HCT116 (cell line): ENCODE data around the gene TINCR. TPM values are rescaled to one million over a fixed set of nuclear protein-coding genes. Genes with fewer than 3 reads are reported as not detected.

ENCODE experiments used
- ATAC-seq: fragments of 200-7000 bp; cut with Tn5 transposase; 2 replicates; pipeline ENCODE4 v1.9.1; 2020; ENCODE audit warnings: mild to moderate bottlenecking, moderate library complexity
- BruUV-seq: library from RNA; stranded (reverse); fragments of 400-500 nt; replicated peaks from 2 replicates; lab custom pipeline; 2021; lab: Mats Ljungman, UMichigan
- CTCF ChIA-PET: fragments of 300-600 bp; sonication (Branson Sonifier 250); formaldehyde crosslinking; loops from one replicate; lab custom pipeline; 2021; ENCODE audit warnings: antibody characterized with exemption; lab: Charles Lee
- POLR2A ChIA-PET: fragments of 300-600, 350-600 bp; sonication (Branson Sonifier 250); formaldehyde crosslinking; loops from one replicate; lab custom pipeline; 2021; ENCODE audit warnings: antibody characterized with exemption; lab: Charles Lee
- RAD21 ChIA-PET, 2 experiments: fragments of 300-600 bp; sonication (Branson Sonifier 250); formaldehyde crosslinking; loops; one replicate each; lab custom pipeline; 2023; ENCODE audit warnings: low total read pairs in 2 of 2; ENCODE audit not compliant: uncharacterized antibody in 2 of 2, unreplicated experiment in 2 of 2, low non-redundant PET in 1 of 2; lab: Charles Lee
- DNase-seq: peaks from one replicate; pipeline ENCODE4 v3.0.0-alpha.2; 2010; ENCODE audit warnings: low read depth, low spot score
- H2AFZ ChIP-seq: fragments of 200-600 bp; shearing (Covaris generic), sonication (generic); 2 replicates; pipeline ENCODE4 v1.6.1; 2017; ENCODE audit warnings: low read depth, mixed run types, mixed read lengths, antibody characterized with exemption, low read length; ENCODE audit not compliant: poor library complexity, severe bottlenecking
- H3K27ac ChIP-seq: 2 replicates; pipeline ENCODE4 v1.5.1; 2012; ENCODE audit warnings: low read depth, low read length
- H3K27me3 ChIP-seq: fragments of 200-600 bp; sonication (generic); 2 replicates; pipeline ENCODE4 v1.6.1; 2016; ENCODE audit warnings: mixed run types, low read length, mixed read lengths; ENCODE audit not compliant: insufficient read depth
- H3K36me3 ChIP-seq, 2 experiments: fragments of 200-500 bp in 1 of 2; fragments of 200-600 bp in 1 of 2; sonication (Bioruptor generic) in 1 of 2; sonication (generic) in 1 of 2; 2 replicates each; pipeline versions ENCODE4 v1.5.1 to v1.6.1; 2014 to 2016; ENCODE audit warnings: low read length in 2 of 2, inconsistent platforms in 1 of 2, mixed read lengths in 1 of 2, mixed run types in 1 of 2; ENCODE audit not compliant: insufficient read depth in 2 of 2, control insufficient read depth in 1 of 2
- H3K4me1 ChIP-seq, 2 experiments: fragments of 200-600 bp in 1 of 2; sonication (generic) in 1 of 2; 2 replicates each; pipeline versions ENCODE4 v1.5.1 to v1.6.1; 2012 to 2017; ENCODE audit warnings: low read length in 2 of 2, inconsistent platforms in 1 of 2, mild to moderate bottlenecking in 1 of 2, mixed read lengths in 1 of 2, mixed run types in 1 of 2, moderate library complexity in 1 of 2; ENCODE audit not compliant: insufficient read depth in 2 of 2, control insufficient read depth in 1 of 2
- H3K4me2 ChIP-seq: fragments of 200-600 bp; sonication (generic); 2 replicates; pipeline ENCODE4 v1.6.1; 2017; ENCODE audit warnings: mixed run types, low read length, mixed read lengths
- H3K4me3 ChIP-seq, 2 experiments: fragments of 200-600 bp in 1 of 2; sonication (generic) in 1 of 2; replicated peaks in 1 of 2; 2 replicates each; pipeline ENCODE4 v1.5.1; 2011 to 2016; ENCODE audit warnings: low read length in 2 of 2, control low read depth in 1 of 2, low read depth in 1 of 2, mild to moderate bottlenecking in 1 of 2, mixed read lengths in 1 of 2, mixed run types in 1 of 2
- H3K79me2 ChIP-seq: fragments of 200-600 bp; sonication (generic); 2 replicates; pipeline ENCODE4 v1.6.1; 2017; ENCODE audit warnings: mild to moderate bottlenecking, mixed run types, low read length, moderate library complexity, mixed read lengths; ENCODE audit not compliant: insufficient read depth
- H3K9ac ChIP-seq: fragments of 200-600 bp; sonication (generic); 2 replicates; pipeline ENCODE4 v1.6.1; 2016; ENCODE audit warnings: low read length, mixed read lengths
- H3K9me2 ChIP-seq: fragments of 200-600 bp; sonication (generic), shearing (Covaris generic); 2 replicates; pipeline ENCODE4 v1.6.1; 2017; ENCODE audit warnings: mixed run types, mild to moderate bottlenecking, moderate library complexity; ENCODE audit not compliant: insufficient read depth
- H3K9me3 ChIP-seq, 2 experiments: fragments of 200-500 bp in 1 of 2; fragments of 200-600 bp in 1 of 2; sonication (Bioruptor generic) in 1 of 2; sonication (generic) in 1 of 2; 2 replicates each; pipeline ENCODE4 v1.6.1; 2014 to 2017; ENCODE audit warnings: low read length in 2 of 2, mixed read lengths in 2 of 2, inconsistent platforms in 1 of 2, low read depth in 1 of 2, mild to moderate bottlenecking in 1 of 2, mixed run types in 1 of 2, moderate library complexity in 1 of 2; ENCODE audit not compliant: control insufficient read depth in 1 of 2, insufficient read depth in 1 of 2
- H4K20me1 ChIP-seq: fragments of 200-600 bp; sonication (generic), shearing (Covaris generic); 2 replicates; pipeline ENCODE4 v1.6.1; 2017; ENCODE audit warnings: mixed run types, mild to moderate bottlenecking, moderate library complexity; ENCODE audit not compliant: insufficient read depth
- CBX3 ChIP-seq: IDR thresholded peaks from 2 replicates; pipeline ENCODE4 v1.6.1; 2012; ENCODE audit warnings: low read depth
- CTCF ChIP-seq, 3 experiments: fragments of 200-600 bp in 1 of 3; sonication (generic) in 1 of 3; IDR thresholded peaks in 2 of 3; conservative IDR thresholded peaks in 1 of 3; 2 replicates each; pipeline ENCODE4 v1.5.1; 2012 to 2017; ENCODE audit warnings: low read depth in 2 of 3, low read length in 2 of 3, antibody characterized with exemption in 1 of 3, borderline replicate concordance in 1 of 3, control low read depth in 1 of 3, mild to moderate bottlenecking in 1 of 3, mixed read lengths in 1 of 3, mixed run types in 1 of 3, moderate library complexity in 1 of 3; ENCODE audit not compliant: insufficient read depth in 1 of 3
- EGR1 ChIP-seq: IDR thresholded peaks from 2 replicates; pipeline ENCODE4 v1.6.1; 2012; ENCODE audit warnings: low read depth
- ELF1 ChIP-seq: IDR thresholded peaks from 2 replicates; pipeline ENCODE4 v1.6.1; 2012; ENCODE audit warnings: low read depth, borderline replicate concordance
- RAD21 ChIP-seq: IDR thresholded peaks from 2 replicates; pipeline ENCODE4 v1.6.1; 2012; ENCODE audit warnings: low read depth, mild to moderate bottlenecking
- REST ChIP-seq: IDR thresholded peaks from 2 replicates; pipeline ENCODE4 v1.6.1; 2012; ENCODE audit warnings: low read depth
- SIN3A ChIP-seq: IDR thresholded peaks from 2 replicates; pipeline ENCODE4 v1.6.1; 2012; ENCODE audit warnings: low read depth
- SP1 ChIP-seq: IDR thresholded peaks from 2 replicates; pipeline ENCODE4 v1.6.1; 2012; ENCODE audit warnings: low read depth
- TCF7L2 ChIP-seq: IDR thresholded peaks from 2 replicates; pipeline ENCODE4 v1.7.0; 2011; ENCODE audit warnings: borderline replicate concordance, inconsistent platforms; ENCODE audit not compliant: insufficient read depth, insufficient read length; ENCODE audit errors: extremely low read depth
- ZFX ChIP-seq: fragments of 450-650 bp; IDR thresholded peaks from 2 replicates; pipeline ENCODE4 v1.6.1; 2017
- intact Hi-C: fragments of 100-400 bp; cut with micrococcal nuclease; formaldehyde crosslinking; loops from 2 replicates; pipeline ENCODE4 v1.10.0; 2022
- total RNA-seq: library from RNA; stranded (reverse); gene quantifications from one replicate; pipeline ENCODE4 v1.2.1, GENCODE V29; 2021; ENCODE audit not compliant: unreplicated experiment

The TINCR gene
- total RNA-seq, 1 experiment from 2014 or later: 6.1 TPM

GRCh38 chr19:5588441-5588840 is 20.7 kb upstream of the TINCR start:
- Histone ChIP-seq H3K4me3 (no peak overlapping the region), H3K4me2 (no peak overlapping the region), H4K20me1 (no peaks in the 10 kb centered on the region), H3K9me3 (no peaks in the 10 kb centered on the region), H3K27ac (no peak overlapping the region), H3K9me2 (no peaks in the 10 kb centered on the region), H3K79me2 (peaks cover 5% of the 10 kb centered on the region; the same call in 1 of the 2 replicates), H2AFZ (no peak overlapping the region), H3K4me1 (no peaks in the 10 kb centered on the region), H3K27me3 (no peaks in the 10 kb centered on the region), H3K36me3 (peaks cover 37 to 45% of the 10 kb centered on the region in 2 experiments; a peak in 3 of 4 replicates), H3K9ac (no peak overlapping the region)
- ATAC-seq (no peak), DNase-seq (no peak)
- ChIA-PET CTCF (no interaction called here), RAD21 (no interaction called here), POLR2A (no interaction called here)
- no peak for TF ChIP-seq ELF1
- TF ChIP-seq REST: no peak
- TF ChIP-seq SP1: no peak
- no peak for TF ChIP-seq CBX3
- no peak for TF ChIP-seq CTCF (IDR thresholded peaks at IDR 0.05 in 2 of 3, conservative IDR thresholded peaks at IDR 0.05 in 1 of 3; ENCODE audit: borderline replicate concordance in 1 of 3, insufficient read depth in 1 of 3, low read depth in 2 of 3, low read length in 2 of 3)
- no peak for TF ChIP-seq TCF7L2
- no peak for TF ChIP-seq ZFX
- TF ChIP-seq RAD21: no peak
- no peak for TF ChIP-seq SIN3A
- no peak for TF ChIP-seq EGR1
- intact Hi-C loops: no loop called here
- BruUV-seq: no TSS peak
